ENCODE results near the gene GABARAPL1. TPM values are rescaled to one million over a fixed set of nuclear protein-coding genes. Genes with fewer than 3 reads are reported as not detected.

GABARAPL1 gene
- total RNA-seq, 1 donor from 2014 or later = 119 TPM

GRCh38 chr12:10189653-10190052 is 23.0 kb upstream of the GABARAPL1 start:
- Histone ChIP-seq H3K9ac (ENCODE audit: low read length) (no peak overlapping the region), H3K27ac (ENCODE audit: low read depth, low read length) (no peak overlapping the region), H3K4me2 (ENCODE audit: low read length) (no peak overlapping the region), H3K79me2 (ENCODE audit: insufficient read depth, low read length) (no peaks in the 10 kb centered on the region), H3K27me3 (ENCODE audit: insufficient read depth, low read length) (no peaks in the 10 kb centered on the region), H3K9me3 (ENCODE audit: insufficient read depth, low read depth, low read length) (no peaks in the 10 kb centered on the region), H2AFZ (ENCODE audit: low read depth, low read length) (no peak overlapping the region), H3K36me3 (ENCODE audit: insufficient read depth, low read length) (no peaks in the 10 kb centered on the region), H3K4me3 (ENCODE audit: insufficient read depth, low read depth, low read length) (no peak overlapping the region), H4K20me1 (ENCODE audit: insufficient read depth, low read length) (no peaks in the 10 kb centered on the region), H3K4me1 (ENCODE audit: insufficient read depth, low read length) (peaks cover 11% of the 10 kb centered on the region)
- DNase-seq (ENCODE audit: low read depth) (peak; percentile 32), FAIRE-seq (peak; percentile 47)
- Mint-ChIP-seq H3K27me3 (ENCODE audit: low read depth, unreplicated experiment) (no peaks in the 10 kb centered on the region), H3K4me3 (ENCODE audit: unreplicated experiment) (no peak overlapping the region), H3K27ac (ENCODE audit: unreplicated experiment) (no peak overlapping the region), H3K4me1 (ENCODE audit: low read depth, unreplicated experiment) (peaks cover 21% of the 10 kb centered on the region), H3K9me3 (ENCODE audit: unreplicated experiment) (no peaks in the 10 kb centered on the region), H3K36me3 (ENCODE audit: low read depth, unreplicated experiment) (no peaks in the 10 kb centered on the region)
- TF ChIP-seq EZH2 (IDR thresholded peaks at IDR 0.05; ENCODE audit: insufficient read depth, low read length) (no peak), CTCF (IDR thresholded peaks at IDR 0.05; ENCODE audit: insufficient read depth, low read depth, low read length) (no peak)

- FAIRE-seq = peak; percentile 96
- no peak overlapping the region for H2AFZ ChIP-seq (ENCODE audit: low read depth, low read length)
- DNase-seq (ENCODE audit: low read depth) = peak; percentile 46
These were observed 21.9 kb upstream of the GABARAPL1 start for GRCh38 chr12:10190558-10191388.

More at GRCh38 chr12:10190558-10191388, 21.9 kb upstream of the GABARAPL1 start:
- no peaks in the 10 kb centered on the region for H3K36me3 Mint-ChIP-seq (ENCODE audit: low read depth, unreplicated experiment)
- Histone ChIP-seq H3K27me3 (ENCODE audit: insufficient read depth, low read length) (no peaks in the 10 kb centered on the region), H3K9me3 (ENCODE audit: insufficient read depth, low read depth, low read length) (no peaks in the 10 kb centered on the region), H3K4me2 (ENCODE audit: low read length) (no peak overlapping the region), H3K36me3 (ENCODE audit: insufficient read depth, low read length) (no peaks in the 10 kb centered on the region), H3K79me2 (ENCODE audit: insufficient read depth, low read length) (no peaks in the 10 kb centered on the region), H3K27ac (ENCODE audit: low read depth, low read length) (no peak overlapping the region), H3K4me3 (ENCODE audit: insufficient read depth, low read depth, low read length) (no peak overlapping the region), H3K4me1 (ENCODE audit: insufficient read depth, low read length) (peaks cover 11% of the 10 kb centered on the region), H3K9ac (ENCODE audit: low read length) (no peak overlapping the region), H4K20me1 (ENCODE audit: insufficient read depth, low read length) (no peaks in the 10 kb centered on the region)
- H3K9me3 Mint-ChIP-seq (ENCODE audit: unreplicated experiment) = no peaks in the 10 kb centered on the region
- no peaks in the 10 kb centered on the region for H3K27me3 Mint-ChIP-seq (ENCODE audit: low read depth, unreplicated experiment)
- TF ChIP-seq CTCF (IDR thresholded peaks at IDR 0.05; ENCODE audit: insufficient read depth, low read depth, low read length) = peak; percentile 53
- TF ChIP-seq EZH2 (IDR thresholded peaks at IDR 0.05; ENCODE audit: insufficient read depth, low read length) = no peak
- peaks cover 21% of the 10 kb centered on the region for H3K4me1 Mint-ChIP-seq (ENCODE audit: low read depth, unreplicated experiment)
- H3K4me3 Mint-ChIP-seq (ENCODE audit: unreplicated experiment) = no peak overlapping the region
- no peak overlapping the region for H3K27ac Mint-ChIP-seq (ENCODE audit: unreplicated experiment)
